Gastroesophageal sphincter (tissue), 3 donors: ENCODE measurements around the gene PFKFB4.

Source experiments
- EP300 ChIP-seq: sonication (generic); formaldehyde crosslinking; IDR thresholded peaks from one replicate; pipeline ENCODE4 v1.6.1; 2017; ENCODE audit warnings: antibody characterized with exemption, mild to moderate bottlenecking
- POLR2A ChIP-seq, 2 donors: fragments of 450-650 bp; IDR thresholded peaks; one replicate each; pipeline ENCODE4 v1.6.1; 2017; ENCODE audit warnings: antibody characterized with exemption in 2 of 2, mild to moderate bottlenecking in 2 of 2, moderate library complexity in 1 of 2
- TF ChIP-seq, protein P1 (sequence below), 4 experiments: fragments of 200-600 bp in 2 of 4; fragments of 450-650 bp in 2 of 4; sonication (generic) in 1 of 4; IDR thresholded peaks; one replicate each; pipeline ENCODE4 v1.5.1; 2017 to 2019; ENCODE audit warnings: antibody characterized with exemption in 4 of 4, mild to moderate bottlenecking in 2 of 4, moderate library complexity in 2 of 4

DNA sequence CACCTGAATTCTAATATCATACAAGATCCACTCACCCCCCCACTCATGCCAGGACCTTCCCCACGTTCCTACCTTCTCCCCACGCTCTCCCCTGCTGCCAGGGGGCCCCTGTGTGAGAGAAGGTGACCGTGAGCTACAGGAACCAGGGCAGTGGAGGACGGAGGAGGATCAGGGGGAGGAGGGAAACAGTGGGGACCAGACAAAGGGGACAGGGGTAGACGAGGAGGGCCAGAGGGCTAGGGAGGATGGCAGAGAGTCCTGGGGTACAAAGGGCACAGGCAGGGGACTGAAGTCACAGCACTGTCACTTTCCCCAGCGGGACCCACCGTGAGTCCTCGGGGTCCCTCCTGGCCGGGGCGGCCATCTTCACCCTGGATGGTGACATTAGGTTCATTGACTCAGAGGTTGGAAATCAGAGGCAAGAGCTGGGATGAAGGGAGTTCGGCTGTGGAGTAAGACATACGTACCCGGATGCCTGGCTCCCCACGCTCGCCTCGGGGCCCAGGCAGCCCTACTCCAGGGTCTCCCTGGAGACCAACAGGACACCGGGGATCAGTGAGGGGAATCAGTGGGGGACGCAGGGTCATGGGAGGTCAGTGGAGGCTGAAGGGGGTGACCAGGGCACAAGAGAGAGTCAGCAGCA is 13.3 kb upstream of the PFKFB4 start:
- TF ChIP-seq, protein P1, sequence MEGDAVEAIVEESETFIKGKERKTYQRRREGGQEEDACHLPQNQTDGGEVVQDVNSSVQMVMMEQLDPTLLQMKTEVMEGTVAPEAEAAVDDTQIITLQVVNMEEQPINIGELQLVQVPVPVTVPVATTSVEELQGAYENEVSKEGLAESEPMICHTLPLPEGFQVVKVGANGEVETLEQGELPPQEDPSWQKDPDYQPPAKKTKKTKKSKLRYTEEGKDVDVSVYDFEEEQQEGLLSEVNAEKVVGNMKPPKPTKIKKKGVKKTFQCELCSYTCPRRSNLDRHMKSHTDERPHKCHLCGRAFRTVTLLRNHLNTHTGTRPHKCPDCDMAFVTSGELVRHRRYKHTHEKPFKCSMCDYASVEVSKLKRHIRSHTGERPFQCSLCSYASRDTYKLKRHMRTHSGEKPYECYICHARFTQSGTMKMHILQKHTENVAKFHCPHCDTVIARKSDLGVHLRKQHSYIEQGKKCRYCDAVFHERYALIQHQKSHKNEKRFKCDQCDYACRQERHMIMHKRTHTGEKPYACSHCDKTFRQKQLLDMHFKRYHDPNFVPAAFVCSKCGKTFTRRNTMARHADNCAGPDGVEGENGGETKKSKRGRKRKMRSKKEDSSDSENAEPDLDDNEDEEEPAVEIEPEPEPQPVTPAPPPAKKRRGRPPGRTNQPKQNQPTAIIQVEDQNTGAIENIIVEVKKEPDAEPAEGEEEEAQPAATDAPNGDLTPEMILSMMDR (IDR thresholded peaks at IDR 0.05) = no peak
- TF ChIP-seq POLR2A (IDR thresholded peaks at IDR 0.05) (no peak), EP300 (no peak)
